PC-3 (cell line): Measurements from ENCODE around the gene DNAH10.

Source experiments
- EZH2phosphoT487 ChIP-seq: fragments of 300-600 bp; sonication (generic); IDR thresholded peaks from 2 replicates; pipeline ENCODE4 v1.6.1; 2018; ENCODE audit warnings: mild to moderate bottlenecking, antibody characterized with exemption, low read length, borderline replicate concordance
- TF ChIP-seq, protein P1 (sequence below): fragments of 300-600 bp; sonication (generic); conservative IDR thresholded peaks from 2 replicates; pipeline ENCODE4 v1.5.1; 2017; ENCODE audit warnings: antibody characterized with exemption, low read depth, mild to moderate bottlenecking, low read length

DNA sequence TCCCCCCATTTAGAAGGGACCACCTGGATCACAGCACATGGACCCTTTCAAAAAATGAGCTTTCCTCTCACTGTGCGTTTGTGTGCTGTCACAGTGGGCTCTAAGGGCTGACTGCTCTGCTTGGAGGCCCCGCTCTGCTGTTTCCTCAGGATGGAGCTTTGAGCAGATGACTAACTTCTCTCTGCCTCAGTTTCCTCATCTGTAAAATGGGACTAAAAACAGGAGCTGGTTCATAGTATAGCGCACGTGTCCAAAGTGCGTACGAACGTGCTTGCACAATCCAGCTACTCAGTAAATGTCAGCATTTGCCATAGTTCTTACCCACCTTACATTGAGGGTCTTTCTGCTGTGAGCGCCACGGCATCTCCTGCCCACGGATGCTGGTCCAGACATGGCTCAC lies 12.7 kb upstream of the DNAH10 start:
- TF ChIP-seq EZH2phosphoT487 = no peak
- TF ChIP-seq, protein P1, sequence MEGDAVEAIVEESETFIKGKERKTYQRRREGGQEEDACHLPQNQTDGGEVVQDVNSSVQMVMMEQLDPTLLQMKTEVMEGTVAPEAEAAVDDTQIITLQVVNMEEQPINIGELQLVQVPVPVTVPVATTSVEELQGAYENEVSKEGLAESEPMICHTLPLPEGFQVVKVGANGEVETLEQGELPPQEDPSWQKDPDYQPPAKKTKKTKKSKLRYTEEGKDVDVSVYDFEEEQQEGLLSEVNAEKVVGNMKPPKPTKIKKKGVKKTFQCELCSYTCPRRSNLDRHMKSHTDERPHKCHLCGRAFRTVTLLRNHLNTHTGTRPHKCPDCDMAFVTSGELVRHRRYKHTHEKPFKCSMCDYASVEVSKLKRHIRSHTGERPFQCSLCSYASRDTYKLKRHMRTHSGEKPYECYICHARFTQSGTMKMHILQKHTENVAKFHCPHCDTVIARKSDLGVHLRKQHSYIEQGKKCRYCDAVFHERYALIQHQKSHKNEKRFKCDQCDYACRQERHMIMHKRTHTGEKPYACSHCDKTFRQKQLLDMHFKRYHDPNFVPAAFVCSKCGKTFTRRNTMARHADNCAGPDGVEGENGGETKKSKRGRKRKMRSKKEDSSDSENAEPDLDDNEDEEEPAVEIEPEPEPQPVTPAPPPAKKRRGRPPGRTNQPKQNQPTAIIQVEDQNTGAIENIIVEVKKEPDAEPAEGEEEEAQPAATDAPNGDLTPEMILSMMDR = no peak
